22Rv1 (cell line): Measurements from ENCODE around the gene CHKB.

Experiments
- ZFX ChIP-seq: fragments of 450-650 bp; IDR thresholded peaks from 2 replicates; pipeline ENCODE4 v1.6.1; 2017; ENCODE audit warnings: antibody characterized with exemption, borderline replicate concordance
- TF ChIP-seq, protein P1 (sequence below): fragments of 450-650 bp; IDR thresholded peaks from 2 replicates; pipeline ENCODE4 v1.5.1; 2017; ENCODE audit warnings: mild to moderate bottlenecking

DNA sequence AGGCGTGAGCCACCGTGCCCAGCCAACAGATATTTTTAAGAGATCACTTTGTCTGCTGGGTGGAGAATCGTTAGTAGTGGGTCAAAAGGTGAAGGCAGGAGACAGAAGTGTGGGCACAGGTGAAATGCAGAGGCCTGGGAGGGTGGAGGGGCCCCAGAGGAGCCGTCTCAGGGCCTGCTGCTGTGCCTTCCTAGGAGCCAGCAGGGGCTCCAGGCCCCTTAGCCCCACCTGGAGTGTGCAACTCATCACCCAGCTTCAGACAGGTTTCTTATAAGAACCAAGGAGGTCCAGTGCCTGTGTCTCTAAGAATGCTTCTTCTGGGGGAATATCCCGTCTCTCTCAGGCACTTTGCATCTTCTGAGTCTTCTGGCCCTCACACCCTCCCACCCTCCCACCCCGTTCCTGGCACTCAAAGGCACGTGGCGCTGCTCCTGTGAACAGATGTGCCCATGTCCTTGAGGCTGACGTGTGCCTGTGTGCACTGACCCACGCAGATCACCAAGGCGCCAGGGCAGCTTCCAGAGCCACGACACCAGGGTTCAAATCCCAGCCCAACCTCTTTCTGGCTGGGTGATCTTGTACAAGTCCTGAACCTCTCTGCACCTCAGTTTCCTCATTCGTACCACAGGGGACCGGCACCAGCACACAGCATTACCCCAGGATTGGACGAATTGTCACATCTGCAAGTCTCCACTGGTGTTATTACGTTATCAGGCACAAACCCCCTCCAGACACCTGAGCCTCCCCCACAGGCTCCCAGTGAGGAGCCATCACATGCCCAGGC lies 41.9 kb upstream of the CHKB start:
- TF ChIP-seq, protein P1, sequence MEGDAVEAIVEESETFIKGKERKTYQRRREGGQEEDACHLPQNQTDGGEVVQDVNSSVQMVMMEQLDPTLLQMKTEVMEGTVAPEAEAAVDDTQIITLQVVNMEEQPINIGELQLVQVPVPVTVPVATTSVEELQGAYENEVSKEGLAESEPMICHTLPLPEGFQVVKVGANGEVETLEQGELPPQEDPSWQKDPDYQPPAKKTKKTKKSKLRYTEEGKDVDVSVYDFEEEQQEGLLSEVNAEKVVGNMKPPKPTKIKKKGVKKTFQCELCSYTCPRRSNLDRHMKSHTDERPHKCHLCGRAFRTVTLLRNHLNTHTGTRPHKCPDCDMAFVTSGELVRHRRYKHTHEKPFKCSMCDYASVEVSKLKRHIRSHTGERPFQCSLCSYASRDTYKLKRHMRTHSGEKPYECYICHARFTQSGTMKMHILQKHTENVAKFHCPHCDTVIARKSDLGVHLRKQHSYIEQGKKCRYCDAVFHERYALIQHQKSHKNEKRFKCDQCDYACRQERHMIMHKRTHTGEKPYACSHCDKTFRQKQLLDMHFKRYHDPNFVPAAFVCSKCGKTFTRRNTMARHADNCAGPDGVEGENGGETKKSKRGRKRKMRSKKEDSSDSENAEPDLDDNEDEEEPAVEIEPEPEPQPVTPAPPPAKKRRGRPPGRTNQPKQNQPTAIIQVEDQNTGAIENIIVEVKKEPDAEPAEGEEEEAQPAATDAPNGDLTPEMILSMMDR, result no peak
- no peak for TF ChIP-seq ZFX
